HL-60 (cell line): Measurements from ENCODE around the gene PIP4K2A.

Experiments used
- DNase-seq, 2 experiments: peaks; one replicate each; pipeline ENCODE4 v3.0.0-alpha.2; 2010 to 2020; ENCODE audit warnings: low read depth in 1 of 2, low spot score in 1 of 2
- H3K27ac ChIP-seq: fragments of 250-450 bp; sonication (Bioruptor Pico); replicated peaks from 2 replicates; pipeline ENCODE4 v1.5.1; 2020; ENCODE audit warnings: mild to moderate bottlenecking, moderate library complexity
- H3K27me3 ChIP-seq: fragments of 250-450 bp; sonication (Bioruptor Pico); 2 replicates; pipeline ENCODE4 v1.5.1; 2021; ENCODE audit warnings: mild to moderate bottlenecking, moderate library complexity; ENCODE audit not compliant: insufficient read depth, poor library complexity, severe bottlenecking
- H3K4me3 ChIP-seq: replicated peaks from 2 replicates; pipeline ENCODE4 v1.5.1; 2011; ENCODE audit warnings: mild to moderate bottlenecking, control low read depth, low read length; ENCODE audit not compliant: insufficient read depth
- CTCF ChIP-seq: IDR thresholded peaks from one replicate; pipeline ENCODE4 v1.5.1; 2011; ENCODE audit warnings: low read length, control low read depth, inconsistent platforms; ENCODE audit not compliant: insufficient read depth
- GABPA ChIP-seq: IDR thresholded peaks from 2 replicates; pipeline ENCODE4 v1.6.1; 2012; ENCODE audit warnings: low read depth
- POLR2AphosphoS5 ChIP-seq: IDR thresholded peaks from 2 replicates; pipeline ENCODE4 v1.6.1; 2012; ENCODE audit warnings: low read depth
- REST ChIP-seq: IDR thresholded peaks from 2 replicates; pipeline ENCODE4 v1.6.1; 2012; ENCODE audit warnings: low read depth; ENCODE audit not compliant: insufficient replicate concordance
- SPI1 ChIP-seq: IDR thresholded peaks from 2 replicates; pipeline ENCODE4 v1.6.1; 2012; ENCODE audit warnings: low read depth, mild to moderate bottlenecking, borderline replicate concordance

PIP4K2A gene

GRCh38 chr10:22681301-22681700, 33.1 kb downstream of the PIP4K2A start:
- H3K27ac ChIP-seq = no peak overlapping the region

GRCh38 chr10:22679608-22680007, 34.8 kb downstream of the PIP4K2A start:
- DNase-seq = no peak
- Histone ChIP-seq H3K27me3 (no peaks in the 10 kb centered on the region), H3K27ac (no peak overlapping the region), H3K4me3 (no peak overlapping the region)
- TF ChIP-seq REST (no peak), POLR2AphosphoS5 (no peak), GABPA (no peak)

More at GRCh38 chr10:22681301-22681700, 33.1 kb downstream of the PIP4K2A start:
- H3K4me3 ChIP-seq = no peak overlapping the region
- TF ChIP-seq CTCF (no peak), POLR2AphosphoS5 (no peak), GABPA (no peak), SPI1 (no peak), REST (no peak)
- H3K27me3 ChIP-seq = no peaks in the 10 kb centered on the region
- no peak for DNase-seq

GRCh38 chr10:22677333-22677732, 37.0 kb downstream of the PIP4K2A start:
- Histone ChIP-seq H3K4me3 (no peak overlapping the region), H3K27me3 (no peaks in the 10 kb centered on the region), H3K27ac (no peak overlapping the region)
- no peak for DNase-seq
- no peak for TF ChIP-seq POLR2AphosphoS5
- no peak for TF ChIP-seq REST

GRCh38 chr10:22676435-22676834, 37.9 kb downstream of the PIP4K2A start:
- H3K27ac ChIP-seq = no peak overlapping the region
- no peak overlapping the region for H3K4me3 ChIP-seq
- H3K27me3 ChIP-seq = no peaks in the 10 kb centered on the region
- TF ChIP-seq REST (no peak), SPI1 (no peak), POLR2AphosphoS5 (no peak), GABPA (no peak), CTCF (no peak)
- DNase-seq = no peak
